Heart left ventricle (tissue), 13 donors: ENCODE measurements around the gene BCL2L1.

Experiments used
- CTCF ChIP-seq, 12 donors: fragments of 200-600 bp; sonication (generic) in 4 of 12; IDR thresholded peaks; one replicate each; pipeline versions ENCODE4 v1.5.0 to v1.8.0; 2018 to 2022; ENCODE audit warnings: antibody characterized with exemption in 12 of 12, mild to moderate bottlenecking in 5 of 12
- POLR2A ChIP-seq, 2 donors: fragments of 450-650 bp; IDR thresholded peaks; one replicate each; pipeline ENCODE4 v1.6.1; 2017; ENCODE audit warnings: antibody characterized with exemption in 2 of 2, mild to moderate bottlenecking in 2 of 2, moderate library complexity in 2 of 2
- donor health status: ischemic (EF 13 %, LVEDD 7.1; RV severe dilation, severe dysfunction).
- donor health status: DM: no; HTN: yes; CAD: no.
- donor health status: DM: no; HTN: no; CAD: no.
- donor health status: ischemic (EF 25% LVEDD 6.9; RV normal size, moderate dysfunction).
- donor health status: ischemic (EF 25% LVEDD 5.7; RV mildly dilated, moderate dysfunction).
- donor health status: ischemic (EF 35%, LVEDD 5.7; RV mildly dilated, moderate dysfunction).
- donor health status: nonischemic (EF 11% LVEDD 7.7; RV severe dilation, severe dysfunction).
- donor health status: DM: yes; HTN: yes; CAD: no.
- donor health status: PGD.
- donor health status: ischemic (EF 29% LVEDD 5.4; RV normal size, mild dysfunction).
- donor health status: nonischemic (EF 23%, LVEDD 6.1; RV moderate dilation, normal function).

- no peak for TF ChIP-seq POLR2A (IDR thresholded peaks at IDR 0.05)
- TF ChIP-seq CTCF (IDR thresholded peaks at IDR 0.05), result no peak
These were observed 13.7 kb downstream of the BCL2L1 start for GRCh38 chr20:31708736-31709534.
